LNCaP clone FGC (cell line): ENCODE data around the gene GMEB2.

ENCODE experiments used
- DNase-seq: peaks from one replicate; pipeline ENCODE4 v3.0.0-alpha.2; 2011; ENCODE audit warnings: low read depth
- H3K4me3 ChIP-seq: 2 replicates; pipeline ENCODE4 v1.5.1; 2011; ENCODE audit warnings: mild to moderate bottlenecking, low read depth, low read length, control low read depth
- TF ChIP-seq, protein P1 (sequence below): IDR thresholded peaks from 2 replicates; pipeline ENCODE4 v1.5.1; 2012; ENCODE audit warnings: mild to moderate bottlenecking; ENCODE audit not compliant: control insufficient read depth, insufficient read depth; ENCODE audit errors: extremely low read depth

The GMEB2 gene

GRCh38 chr20:63551068-63551467 lies 75.8 kb downstream of the GMEB2 start:
- TF ChIP-seq, protein P1, sequence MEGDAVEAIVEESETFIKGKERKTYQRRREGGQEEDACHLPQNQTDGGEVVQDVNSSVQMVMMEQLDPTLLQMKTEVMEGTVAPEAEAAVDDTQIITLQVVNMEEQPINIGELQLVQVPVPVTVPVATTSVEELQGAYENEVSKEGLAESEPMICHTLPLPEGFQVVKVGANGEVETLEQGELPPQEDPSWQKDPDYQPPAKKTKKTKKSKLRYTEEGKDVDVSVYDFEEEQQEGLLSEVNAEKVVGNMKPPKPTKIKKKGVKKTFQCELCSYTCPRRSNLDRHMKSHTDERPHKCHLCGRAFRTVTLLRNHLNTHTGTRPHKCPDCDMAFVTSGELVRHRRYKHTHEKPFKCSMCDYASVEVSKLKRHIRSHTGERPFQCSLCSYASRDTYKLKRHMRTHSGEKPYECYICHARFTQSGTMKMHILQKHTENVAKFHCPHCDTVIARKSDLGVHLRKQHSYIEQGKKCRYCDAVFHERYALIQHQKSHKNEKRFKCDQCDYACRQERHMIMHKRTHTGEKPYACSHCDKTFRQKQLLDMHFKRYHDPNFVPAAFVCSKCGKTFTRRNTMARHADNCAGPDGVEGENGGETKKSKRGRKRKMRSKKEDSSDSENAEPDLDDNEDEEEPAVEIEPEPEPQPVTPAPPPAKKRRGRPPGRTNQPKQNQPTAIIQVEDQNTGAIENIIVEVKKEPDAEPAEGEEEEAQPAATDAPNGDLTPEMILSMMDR = no peak
- no peak for DNase-seq
- H3K4me3 ChIP-seq = no peak overlapping the region

DNA sequence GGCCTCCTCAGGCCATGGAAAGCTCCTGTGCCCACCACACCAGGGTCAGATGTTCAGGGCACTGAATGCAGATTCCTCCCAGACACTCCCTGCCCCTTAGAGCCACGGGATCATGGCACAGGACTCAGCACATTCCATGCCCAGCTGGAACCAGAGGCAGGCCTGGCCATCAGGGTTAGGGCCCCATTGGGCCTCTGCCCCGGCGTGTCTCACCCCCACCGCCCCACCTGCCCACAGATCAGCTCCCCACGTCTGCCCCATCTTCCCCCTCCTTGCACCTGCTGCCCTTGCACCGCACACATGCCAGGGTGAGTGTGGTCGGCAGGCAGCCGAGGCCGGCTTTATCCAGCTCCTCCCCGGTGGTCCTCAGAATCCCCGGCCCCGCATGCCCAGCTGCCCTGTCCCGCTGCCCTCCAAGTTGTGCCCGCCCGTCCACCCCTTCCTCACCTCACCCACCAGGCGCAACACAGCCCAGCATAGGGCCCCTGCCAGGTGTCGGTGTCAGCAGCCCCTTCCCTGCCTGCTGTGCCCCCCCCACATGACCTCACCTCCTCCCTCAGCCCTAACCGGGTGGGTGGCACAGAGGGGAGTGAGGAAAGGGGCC lies 77.1 kb downstream of the GMEB2 start:
- no peak overlapping the region for H3K4me3 ChIP-seq
- no peak for DNase-seq
- TF ChIP-seq, protein P1 = no peak

GRCh38 chr20:63549019-63549418 lies 77.9 kb downstream of the GMEB2 start:
- TF ChIP-seq, protein P1 = no peak

DNA sequence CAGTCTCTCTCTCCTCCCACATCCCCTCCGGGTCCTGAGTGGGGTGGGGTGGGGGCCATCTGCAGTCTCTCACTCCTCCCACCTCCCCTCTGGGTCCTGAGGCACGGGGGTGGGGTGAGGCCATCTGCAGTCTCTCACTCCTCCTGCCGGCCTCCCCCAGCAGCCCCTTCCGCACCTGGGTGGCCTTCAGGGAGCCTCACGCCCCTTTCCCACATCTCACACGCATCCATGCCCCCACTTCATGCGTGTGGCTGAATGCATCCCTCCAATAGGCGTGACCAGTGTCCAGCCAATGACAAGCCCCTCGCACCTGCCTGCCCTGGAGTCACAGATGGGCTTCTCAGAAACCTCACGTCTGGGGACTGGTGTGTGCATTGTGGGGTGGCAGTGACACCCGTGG lies 78.4 kb downstream of the GMEB2 start:
- TF ChIP-seq, protein P1 = no peak
- no peak overlapping the region for H3K4me3 ChIP-seq
- no peak for DNase-seq

More at GRCh38 chr20:63549019-63549418, 77.9 kb downstream of the GMEB2 start:
- no peak for DNase-seq
- no peak overlapping the region for H3K4me3 ChIP-seq

DNA sequence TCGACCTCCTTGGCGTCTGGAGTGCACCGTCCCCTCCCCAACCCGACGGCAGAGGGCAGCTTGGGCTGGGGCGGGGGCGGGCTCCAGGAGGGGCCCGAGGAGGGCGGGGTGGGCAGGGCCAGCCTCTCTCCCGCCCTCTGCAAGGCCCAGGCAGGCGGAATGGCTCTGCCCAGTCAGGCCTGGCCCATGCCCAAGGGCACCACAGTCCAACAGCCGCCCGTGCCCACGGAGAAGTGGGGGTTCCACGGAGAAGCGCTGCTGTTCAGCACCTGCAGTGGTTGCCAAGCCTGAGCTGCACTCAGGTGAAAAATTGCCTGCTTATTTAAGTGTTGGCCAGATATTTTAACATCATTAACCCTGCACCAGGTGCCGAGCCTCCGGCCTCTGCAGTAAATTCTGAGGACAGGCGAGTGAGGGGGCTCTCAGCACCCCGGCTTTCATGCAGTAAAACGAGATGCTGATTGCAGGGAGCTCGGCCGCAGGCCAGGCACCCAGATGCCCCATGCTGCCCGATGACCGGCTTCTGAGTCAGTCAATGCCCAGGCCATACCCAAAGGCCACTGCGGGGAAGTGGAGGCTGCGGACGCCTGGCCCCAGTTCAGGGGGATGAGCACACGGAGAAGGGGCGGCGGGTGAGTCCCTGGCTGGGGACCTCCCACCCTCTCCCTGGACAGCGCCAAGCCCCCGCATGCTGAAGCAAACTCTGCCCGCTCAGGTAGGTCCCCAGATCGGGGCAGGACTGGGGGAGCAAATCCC lies 79.0 kb downstream of the GMEB2 start, which contains the start of gene SRMS:
SRMS (minus strand) TSS at position 25 of the 756 bp plus-strand sequence. CDS start 286 bp downstream, outside the sequence.
- TF ChIP-seq, protein P1 = no peak
- no peak for DNase-seq
- H3K4me3 ChIP-seq = no peak within 1 kb of the TSS

GRCh38 chr20:63546956-63547724 lies 79.8 kb downstream of the GMEB2 start:
- H3K4me3 ChIP-seq = no peak overlapping the region
- no peak for DNase-seq
- TF ChIP-seq, protein P1 = no peak
